ENCODE data around the gene ZNF761.
"Not testable (repeated sequence)": the region's sequence is repeated elsewhere in the genome, so short reads cannot be mapped to it uniquely, and the experiment has no call there.

DNA sequence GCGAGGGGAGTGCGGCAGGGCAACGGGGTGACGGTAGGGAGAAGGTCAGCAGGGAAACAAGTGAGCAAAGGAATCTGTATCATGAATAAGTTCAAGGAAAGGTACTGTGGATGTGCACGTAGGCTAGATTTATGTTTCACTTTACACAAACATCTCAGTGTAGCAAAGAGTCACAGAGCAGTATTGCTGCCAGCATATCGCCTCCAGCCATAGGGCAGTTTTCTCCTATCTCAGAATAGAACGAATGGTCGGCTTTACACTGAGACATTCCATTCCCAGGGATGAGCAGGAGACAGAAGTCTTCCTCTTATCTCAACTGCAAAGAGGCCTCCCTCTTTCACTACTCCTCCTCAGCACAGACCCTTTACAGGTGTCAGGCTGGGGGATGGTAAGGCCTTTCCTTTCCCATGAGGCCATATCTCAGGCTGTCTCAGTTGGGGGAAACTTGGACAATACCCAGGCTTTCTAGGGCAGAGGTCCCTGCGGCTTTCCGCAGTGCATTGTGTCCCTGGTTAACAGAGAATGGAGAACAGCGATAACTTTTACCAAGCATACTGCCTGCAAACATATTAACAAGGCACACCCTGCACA is 28.4 kb downstream of the ZNF761 start:
- TF ChIP-seq, protein P1, sequence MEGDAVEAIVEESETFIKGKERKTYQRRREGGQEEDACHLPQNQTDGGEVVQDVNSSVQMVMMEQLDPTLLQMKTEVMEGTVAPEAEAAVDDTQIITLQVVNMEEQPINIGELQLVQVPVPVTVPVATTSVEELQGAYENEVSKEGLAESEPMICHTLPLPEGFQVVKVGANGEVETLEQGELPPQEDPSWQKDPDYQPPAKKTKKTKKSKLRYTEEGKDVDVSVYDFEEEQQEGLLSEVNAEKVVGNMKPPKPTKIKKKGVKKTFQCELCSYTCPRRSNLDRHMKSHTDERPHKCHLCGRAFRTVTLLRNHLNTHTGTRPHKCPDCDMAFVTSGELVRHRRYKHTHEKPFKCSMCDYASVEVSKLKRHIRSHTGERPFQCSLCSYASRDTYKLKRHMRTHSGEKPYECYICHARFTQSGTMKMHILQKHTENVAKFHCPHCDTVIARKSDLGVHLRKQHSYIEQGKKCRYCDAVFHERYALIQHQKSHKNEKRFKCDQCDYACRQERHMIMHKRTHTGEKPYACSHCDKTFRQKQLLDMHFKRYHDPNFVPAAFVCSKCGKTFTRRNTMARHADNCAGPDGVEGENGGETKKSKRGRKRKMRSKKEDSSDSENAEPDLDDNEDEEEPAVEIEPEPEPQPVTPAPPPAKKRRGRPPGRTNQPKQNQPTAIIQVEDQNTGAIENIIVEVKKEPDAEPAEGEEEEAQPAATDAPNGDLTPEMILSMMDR (IDR thresholded peaks at IDR 0.05) = not testable (repeated sequence)
- TF ChIP-seq POLR2A (IDR thresholded peaks at IDR 0.05) = not testable (repeated sequence)
